HEK293 (cell line): Measurements from ENCODE around the gene LMLN.
A peak's percentile ranks its signal among the peaks of the same experiment; 100 is the strongest.

Experiments used
- GLIS2 ChIP-seq: fragments of 450-650 bp; formaldehyde crosslinking; IDR thresholded peaks from 2 replicates; pipeline ENCODE4 v1.5.1; 2016; ENCODE audit warnings: missing biosample characterization, missing genetic modification characterization
- INSM2 ChIP-seq: fragments of 450-650 bp; formaldehyde crosslinking; IDR thresholded peaks from 2 replicates; pipeline ENCODE4 v1.5.1; 2016; ENCODE audit warnings: missing biosample characterization, missing genetic modification characterization
- PRDM10 ChIP-seq: fragments of 450-650 bp; formaldehyde crosslinking; IDR thresholded peaks from 2 replicates; pipeline ENCODE4 v1.5.1; 2016; ENCODE audit warnings: missing biosample characterization, missing genetic modification characterization
- SCRT1 ChIP-seq: fragments of 450-650 bp; formaldehyde crosslinking; IDR thresholded peaks from 2 replicates; pipeline ENCODE4 v1.5.1; 2016; ENCODE audit warnings: missing biosample characterization, missing genetic modification characterization, borderline replicate concordance
- SP3 ChIP-seq: fragments of 450-650 bp; formaldehyde crosslinking; IDR thresholded peaks from 2 replicates; pipeline ENCODE4 v1.5.1; 2016; ENCODE audit warnings: missing biosample characterization, missing genetic modification characterization
- ZEB2 ChIP-seq: fragments of 450-650 bp; formaldehyde crosslinking; IDR thresholded peaks from 2 replicates; pipeline ENCODE4 v1.5.1; 2016; ENCODE audit warnings: missing biosample characterization, missing genetic modification characterization
- ZFHX2 ChIP-seq: fragments of 450-650 bp; formaldehyde crosslinking; conservative IDR thresholded peaks from 2 replicates; pipeline ENCODE4 v1.5.1; 2016; ENCODE audit warnings: missing biosample characterization, missing genetic modification characterization
- ZNF146 ChIP-seq: fragments of 450-650 bp; formaldehyde crosslinking; IDR thresholded peaks from 2 replicates; pipeline ENCODE4 v1.5.1; 2016; ENCODE audit warnings: missing biosample characterization, missing genetic modification characterization
- ZNF19 ChIP-seq: fragments of 450-650 bp; formaldehyde crosslinking; IDR thresholded peaks from 2 replicates; pipeline ENCODE4; 2016; ENCODE audit warnings: missing biosample characterization, missing genetic modification characterization, low read depth
- ZNF26 ChIP-seq: fragments of 450-650 bp; formaldehyde crosslinking; IDR thresholded peaks from 2 replicates; pipeline ENCODE4 v1.5.1; 2016; ENCODE audit warnings: missing biosample characterization, missing genetic modification characterization
- ZNF335 ChIP-seq: fragments of 450-650 bp; formaldehyde crosslinking; conservative IDR thresholded peaks from 2 replicates; pipeline ENCODE4 v1.5.1; 2016; ENCODE audit warnings: missing biosample characterization, missing genetic modification characterization
- ZNF514 ChIP-seq: fragments of 450-650 bp; formaldehyde crosslinking; IDR thresholded peaks from 2 replicates; pipeline ENCODE4 v1.5.1; 2016; ENCODE audit warnings: missing biosample characterization, missing genetic modification characterization
- ZNF555 ChIP-seq: fragments of 450-650 bp; formaldehyde crosslinking; conservative IDR thresholded peaks from 2 replicates; pipeline ENCODE4 v1.5.1; 2017; ENCODE audit warnings: missing biosample characterization, mild to moderate bottlenecking, missing genetic modification characterization, inconsistent platforms
- ZNF600 ChIP-seq: fragments of 450-650 bp; formaldehyde crosslinking; IDR thresholded peaks from 2 replicates; pipeline ENCODE4 v1.5.1; 2016; ENCODE audit warnings: missing biosample characterization, missing genetic modification characterization
- ZNF623 ChIP-seq: fragments of 450-650 bp; formaldehyde crosslinking; IDR thresholded peaks from 2 replicates; pipeline ENCODE4 v1.5.1; 2016; ENCODE audit warnings: missing biosample characterization, missing genetic modification characterization
- ZNF830 ChIP-seq: fragments of 450-650 bp; IDR thresholded peaks from 2 replicates; pipeline ENCODE4 v1.5.0; 2018; ENCODE audit warnings: missing biosample characterization, missing genetic modification characterization, low read depth, mild to moderate bottlenecking, moderate library complexity
- TF ChIP-seq, protein P1 (sequence below): fragments of 450-650 bp; formaldehyde crosslinking; IDR thresholded peaks from 2 replicates; pipeline ENCODE4 v1.5.1; 2016; ENCODE audit warnings: missing biosample characterization, missing genetic modification characterization
- TF ChIP-seq, protein P2 (sequence below): fragments of 450-650 bp; formaldehyde crosslinking; IDR thresholded peaks from 2 replicates; pipeline ENCODE4 v1.5.1; 2016; ENCODE audit warnings: missing biosample characterization, missing genetic modification characterization
- TF ChIP-seq, protein P3 (sequence below): fragments of 450-650 bp; formaldehyde crosslinking; IDR thresholded peaks from 2 replicates; pipeline ENCODE4 v1.5.1; 2016; ENCODE audit warnings: missing biosample characterization, missing genetic modification characterization, low read depth
- TF ChIP-seq, protein P4 (sequence below): fragments of 450-650 bp; formaldehyde crosslinking; IDR thresholded peaks from 2 replicates; pipeline ENCODE4 v1.5.1; 2016; ENCODE audit warnings: missing biosample characterization, missing genetic modification characterization
- TF ChIP-seq, protein P5 (sequence below): fragments of 450-650 bp; formaldehyde crosslinking; IDR thresholded peaks from 2 replicates; pipeline ENCODE4 v1.5.1; 2016; ENCODE audit warnings: missing biosample characterization, missing genetic modification characterization

Gene LMLN

GRCh38 chr3:197949778-197950676 is 10.0 kb upstream of the LMLN start, which contains the start of gene RPL35A (continued):
- no peak for TF ChIP-seq GLIS2 (tag by site-specific recombination)
- TF ChIP-seq ZNF335 (tag by site-specific recombination) = peak; percentile 100
- 0 out of 2 replicates have a peak, but pooled peaks have one; percentile 38 for TF ChIP-seq ZNF146
- TF ChIP-seq, protein P1, sequence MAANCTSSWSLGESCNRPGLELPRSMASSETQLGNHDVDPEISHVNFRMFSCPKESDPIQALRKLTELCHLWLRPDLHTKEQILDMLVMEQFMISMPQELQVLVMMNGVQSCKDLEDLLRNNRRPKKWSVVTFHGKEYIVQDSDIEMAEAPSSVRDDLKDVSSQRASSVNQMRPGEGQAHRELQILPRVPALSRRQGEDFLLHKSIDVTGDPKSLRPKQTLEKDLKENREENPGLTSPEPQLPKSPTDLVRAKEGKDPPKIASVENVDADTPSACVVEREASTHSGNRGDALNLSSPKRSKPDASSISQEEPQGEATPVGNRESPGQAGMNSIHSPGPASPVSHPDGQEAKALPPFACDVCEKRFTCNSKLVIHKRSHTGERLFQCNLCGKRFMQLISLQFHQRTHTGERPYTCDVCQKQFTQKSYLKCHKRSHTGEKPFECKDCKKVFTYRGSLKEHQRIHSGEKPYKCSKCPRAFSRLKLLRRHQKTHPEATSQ (tag by site-specific recombination) = no peak
- TF ChIP-seq, protein P2, sequence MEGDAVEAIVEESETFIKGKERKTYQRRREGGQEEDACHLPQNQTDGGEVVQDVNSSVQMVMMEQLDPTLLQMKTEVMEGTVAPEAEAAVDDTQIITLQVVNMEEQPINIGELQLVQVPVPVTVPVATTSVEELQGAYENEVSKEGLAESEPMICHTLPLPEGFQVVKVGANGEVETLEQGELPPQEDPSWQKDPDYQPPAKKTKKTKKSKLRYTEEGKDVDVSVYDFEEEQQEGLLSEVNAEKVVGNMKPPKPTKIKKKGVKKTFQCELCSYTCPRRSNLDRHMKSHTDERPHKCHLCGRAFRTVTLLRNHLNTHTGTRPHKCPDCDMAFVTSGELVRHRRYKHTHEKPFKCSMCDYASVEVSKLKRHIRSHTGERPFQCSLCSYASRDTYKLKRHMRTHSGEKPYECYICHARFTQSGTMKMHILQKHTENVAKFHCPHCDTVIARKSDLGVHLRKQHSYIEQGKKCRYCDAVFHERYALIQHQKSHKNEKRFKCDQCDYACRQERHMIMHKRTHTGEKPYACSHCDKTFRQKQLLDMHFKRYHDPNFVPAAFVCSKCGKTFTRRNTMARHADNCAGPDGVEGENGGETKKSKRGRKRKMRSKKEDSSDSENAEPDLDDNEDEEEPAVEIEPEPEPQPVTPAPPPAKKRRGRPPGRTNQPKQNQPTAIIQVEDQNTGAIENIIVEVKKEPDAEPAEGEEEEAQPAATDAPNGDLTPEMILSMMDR (tag by site-specific recombination) = no peak
- TF ChIP-seq, protein P3, sequence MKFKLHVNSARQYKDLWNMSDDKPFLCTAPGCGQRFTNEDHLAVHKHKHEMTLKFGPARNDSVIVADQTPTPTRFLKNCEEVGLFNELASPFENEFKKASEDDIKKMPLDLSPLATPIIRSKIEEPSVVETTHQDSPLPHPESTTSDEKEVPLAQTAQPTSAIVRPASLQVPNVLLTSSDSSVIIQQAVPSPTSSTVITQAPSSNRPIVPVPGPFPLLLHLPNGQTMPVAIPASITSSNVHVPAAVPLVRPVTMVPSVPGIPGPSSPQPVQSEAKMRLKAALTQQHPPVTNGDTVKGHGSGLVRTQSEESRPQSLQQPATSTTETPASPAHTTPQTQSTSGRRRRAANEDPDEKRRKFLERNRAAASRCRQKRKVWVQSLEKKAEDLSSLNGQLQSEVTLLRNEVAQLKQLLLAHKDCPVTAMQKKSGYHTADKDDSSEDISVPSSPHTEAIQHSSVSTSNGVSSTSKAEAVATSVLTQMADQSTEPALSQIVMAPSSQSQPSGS (tag by site-specific recombination) = no peak
- peak; percentile 61; the same call in 1 of the 2 replicates for TF ChIP-seq ZEB2 (tag by site-specific recombination)
- TF ChIP-seq ZNF623 (tag by site-specific recombination) = no peak
- no peak for TF ChIP-seq SCRT1 (tag by site-specific recombination)
- no peak for TF ChIP-seq INSM2
- TF ChIP-seq, protein P4, sequence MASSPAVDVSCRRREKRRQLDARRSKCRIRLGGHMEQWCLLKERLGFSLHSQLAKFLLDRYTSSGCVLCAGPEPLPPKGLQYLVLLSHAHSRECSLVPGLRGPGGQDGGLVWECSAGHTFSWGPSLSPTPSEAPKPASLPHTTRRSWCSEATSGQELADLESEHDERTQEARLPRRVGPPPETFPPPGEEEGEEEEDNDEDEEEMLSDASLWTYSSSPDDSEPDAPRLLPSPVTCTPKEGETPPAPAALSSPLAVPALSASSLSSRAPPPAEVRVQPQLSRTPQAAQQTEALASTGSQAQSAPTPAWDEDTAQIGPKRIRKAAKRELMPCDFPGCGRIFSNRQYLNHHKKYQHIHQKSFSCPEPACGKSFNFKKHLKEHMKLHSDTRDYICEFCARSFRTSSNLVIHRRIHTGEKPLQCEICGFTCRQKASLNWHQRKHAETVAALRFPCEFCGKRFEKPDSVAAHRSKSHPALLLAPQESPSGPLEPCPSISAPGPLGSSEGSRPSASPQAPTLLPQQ (tag by site-specific recombination) = no peak
- TF ChIP-seq ZNF514 (tag by site-specific recombination) = no peak
- TF ChIP-seq ZFHX2 = peak; percentile 52; the same call in 1 of the 2 replicates
- no peak for TF ChIP-seq PRDM10
- no peak for TF ChIP-seq ZNF26 (tag by site-specific recombination)
- no peak for TF ChIP-seq ZNF555 (tag by site-specific recombination)
- no peak for TF ChIP-seq ZNF830 (tag by site-specific recombination)
- TF ChIP-seq ZNF600 (tag by site-specific recombination) = peak; percentile 11; the same call in 1 of the 2 replicates
- TF ChIP-seq, protein P5, sequence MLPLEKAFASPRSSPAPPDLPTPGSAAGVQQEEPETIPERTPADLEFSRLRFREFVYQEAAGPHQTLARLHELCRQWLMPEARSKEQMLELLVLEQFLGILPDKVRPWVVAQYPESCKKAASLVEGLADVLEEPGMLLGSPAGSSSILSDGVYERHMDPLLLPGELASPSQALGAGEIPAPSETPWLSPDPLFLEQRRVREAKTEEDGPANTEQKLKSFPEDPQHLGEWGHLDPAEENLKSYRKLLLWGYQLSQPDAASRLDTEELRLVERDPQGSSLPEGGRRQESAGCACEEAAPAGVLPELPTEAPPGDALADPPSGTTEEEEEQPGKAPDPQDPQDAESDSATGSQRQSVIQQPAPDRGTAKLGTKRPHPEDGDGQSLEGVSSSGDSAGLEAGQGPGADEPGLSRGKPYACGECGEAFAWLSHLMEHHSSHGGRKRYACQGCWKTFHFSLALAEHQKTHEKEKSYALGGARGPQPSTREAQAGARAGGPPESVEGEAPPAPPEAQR (tag by site-specific recombination) = no peak
- TF ChIP-seq SP3 = peak; percentile 77
- no peak for TF ChIP-seq ZNF19
